CD1c-positive myeloid dendritic cell (primary cell): Measurements from ENCODE around the gene RGP1.

ENCODE experiments used
- DNase-seq: peaks from one replicate; pipeline ENCODE4 v3.0.0-alpha.2; 2016; ENCODE audit errors: extremely low spot score

RGP1 gene

DNA sequence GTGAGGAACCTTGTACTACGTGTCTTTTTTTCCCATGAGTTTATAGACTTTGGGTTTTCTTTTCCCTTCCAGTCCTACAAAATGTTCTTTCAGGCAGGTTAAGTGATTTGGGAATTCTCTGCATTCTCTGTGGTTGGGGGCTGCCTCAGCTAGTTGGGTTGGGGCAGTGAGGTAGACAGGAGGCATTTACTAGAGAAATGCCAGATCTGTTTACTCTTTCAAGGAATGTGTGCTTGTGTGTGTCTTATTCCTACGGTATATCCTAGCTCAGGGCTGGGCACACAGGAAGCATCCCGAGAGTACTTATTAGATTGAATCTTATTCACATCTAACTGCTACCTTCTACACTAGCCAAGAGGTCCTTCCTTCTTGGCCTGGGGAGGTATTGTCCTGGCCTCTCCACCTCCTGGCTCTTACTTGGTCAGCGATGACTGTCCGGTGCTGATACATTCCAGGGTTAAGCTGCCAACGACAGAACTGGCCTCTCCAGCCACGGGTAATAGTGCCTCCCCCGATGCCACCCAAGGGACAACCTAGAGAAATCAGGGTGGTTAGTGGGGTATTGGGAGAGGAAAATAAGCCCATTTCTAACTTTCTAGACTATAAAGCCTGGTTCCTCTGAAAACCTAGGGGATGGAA lies 5.1 kb upstream of the RGP1 start:
- no peak for DNase-seq

GRCh38 chr9:35745569-35745968 lies 3.5 kb upstream of the RGP1 start:
- DNase-seq = no peak

DNA sequence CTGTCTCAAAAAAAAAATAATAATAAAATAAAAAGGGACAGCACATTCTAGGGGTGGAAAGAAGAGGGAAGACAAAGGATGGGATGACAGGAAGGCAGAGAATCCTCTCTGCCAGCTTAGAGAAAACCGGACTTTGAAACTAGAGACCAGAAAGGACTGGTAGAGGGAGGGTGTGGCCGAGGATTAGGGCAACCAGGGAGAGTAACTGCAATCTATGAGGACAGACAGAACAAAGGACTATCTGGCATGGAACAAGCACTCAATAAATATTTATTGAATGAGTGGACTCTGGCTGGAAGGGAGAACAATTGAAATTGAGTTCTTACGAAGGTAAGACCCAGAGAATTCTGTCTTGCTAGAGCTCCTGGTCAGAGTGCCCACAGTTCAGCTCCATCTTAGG lies 2.5 kb upstream of the RGP1 start:
- DNase-seq = no peak

DNA sequence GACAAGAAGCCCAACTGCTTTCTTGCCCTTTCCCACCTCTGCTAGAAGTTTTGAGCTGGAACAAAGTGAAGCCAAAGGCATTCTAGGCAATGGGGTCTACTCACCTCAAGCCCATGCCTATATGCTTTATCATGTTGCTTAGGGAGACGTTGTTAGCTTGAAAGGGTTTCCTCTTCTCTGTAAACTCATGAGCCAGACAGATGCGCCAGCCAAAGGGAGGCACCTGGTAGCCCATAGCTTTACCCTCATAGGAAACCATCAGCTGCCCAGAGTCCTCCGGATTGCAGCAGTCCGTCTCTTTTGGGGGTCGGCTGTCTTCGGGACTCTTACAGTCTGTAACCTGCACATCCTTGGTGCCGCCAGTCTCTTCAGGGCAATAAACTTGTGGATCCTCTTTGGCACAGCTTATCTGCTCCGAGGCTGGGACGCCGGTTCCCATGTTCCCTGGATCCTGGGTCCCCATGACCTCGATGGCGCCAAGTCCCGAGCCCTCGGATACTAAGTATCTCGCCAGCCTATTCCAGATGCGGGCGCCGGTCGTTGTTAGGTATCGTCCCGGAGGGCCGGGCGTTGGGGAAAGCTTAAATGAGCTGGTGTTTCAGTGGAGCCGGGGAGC lies 737 bp upstream of the RGP1 start:
- DNase-seq = no peak

DNA sequence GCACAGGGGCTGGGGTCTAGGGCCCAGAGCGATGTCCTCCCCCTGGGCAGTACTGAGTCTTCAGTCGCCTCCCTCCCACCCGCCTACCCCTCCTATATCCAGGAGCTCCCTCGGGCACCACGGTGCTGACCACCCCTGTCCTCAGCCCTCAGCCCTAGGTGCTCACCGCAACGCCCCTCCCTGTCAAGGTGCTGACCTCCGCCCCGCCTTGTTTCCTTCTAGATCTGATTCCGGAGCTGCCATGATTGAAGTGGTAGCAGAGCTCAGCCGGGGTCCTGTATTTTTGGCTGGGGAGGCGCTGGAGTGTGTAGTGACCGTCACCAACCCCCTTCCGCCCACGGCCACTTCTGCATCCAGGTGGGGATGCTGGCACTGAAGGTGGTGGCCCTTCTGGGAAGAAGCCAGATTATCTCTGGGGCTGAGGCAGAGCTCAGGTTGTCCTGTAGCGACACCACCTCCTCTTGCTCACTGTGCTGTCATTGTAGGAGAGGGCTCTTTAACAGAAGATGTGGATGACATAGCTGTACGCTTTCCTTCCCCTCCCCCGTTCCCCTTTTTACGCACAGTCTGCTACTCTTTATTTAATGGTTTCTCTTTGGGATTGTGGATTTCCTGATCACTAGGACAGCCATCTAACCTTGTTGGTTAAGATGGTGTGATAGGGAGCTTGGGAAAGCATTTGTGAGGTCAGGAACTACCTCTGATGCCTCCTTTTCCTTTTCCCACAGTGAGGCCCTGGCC lies 598 bp downstream of the RGP1 start:
- peak; percentile 21 for DNase-seq

- DNase-seq = no peak
These were observed 1.1 kb downstream of the RGP1 start for GRCh38 chr9:35750256-35750531.

DNA sequence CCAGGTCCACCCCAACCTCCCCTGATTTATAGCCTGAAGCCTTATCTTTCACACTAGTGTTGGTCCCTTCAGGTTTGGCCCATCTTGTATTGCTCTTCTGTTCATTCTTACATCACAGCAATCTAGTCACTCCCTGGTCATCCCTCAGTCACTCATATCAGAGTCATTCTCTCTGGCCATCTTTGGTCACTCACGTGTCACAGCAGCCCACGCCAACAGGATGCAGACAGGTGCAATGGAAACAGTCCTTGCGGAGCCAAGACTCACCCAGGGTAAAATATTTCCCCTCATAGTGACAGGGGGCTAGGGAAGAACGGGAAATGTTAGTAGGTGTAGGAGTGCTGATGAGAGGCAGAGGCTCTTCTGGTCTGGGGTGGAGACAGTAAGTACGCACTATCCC lies 4.4 kb downstream of the RGP1 start:
- no peak for DNase-seq

- DNase-seq = no peak
These were observed 5.2 kb downstream of the RGP1 start, which contains the start of gene MSMP for GRCh38 chr9:35754264-35754663. MSMP (minus strand) TSS chr9:35754276; CDS start chr9:35754129, 147 bp downstream.

DNA sequence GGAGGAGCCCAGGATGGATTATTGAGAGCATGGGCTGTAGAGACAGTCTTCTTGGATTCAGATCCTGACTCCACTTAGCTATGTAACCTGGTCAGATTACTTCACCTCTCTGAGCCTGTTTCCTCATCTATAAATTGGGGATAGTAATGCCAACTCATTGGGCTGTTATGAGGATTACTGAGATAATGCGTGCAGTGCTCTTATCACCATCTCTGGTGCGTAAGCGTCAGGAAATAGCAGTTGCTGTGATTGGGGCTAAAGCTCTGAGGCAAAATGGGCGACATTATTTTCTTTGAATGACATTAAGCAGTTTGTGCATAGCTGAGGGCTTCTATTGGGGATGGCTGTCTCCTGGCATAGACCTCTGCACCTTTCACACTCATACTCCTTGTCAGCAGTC lies 6.0 kb downstream of the RGP1 start:
- no peak for DNase-seq

DNA sequence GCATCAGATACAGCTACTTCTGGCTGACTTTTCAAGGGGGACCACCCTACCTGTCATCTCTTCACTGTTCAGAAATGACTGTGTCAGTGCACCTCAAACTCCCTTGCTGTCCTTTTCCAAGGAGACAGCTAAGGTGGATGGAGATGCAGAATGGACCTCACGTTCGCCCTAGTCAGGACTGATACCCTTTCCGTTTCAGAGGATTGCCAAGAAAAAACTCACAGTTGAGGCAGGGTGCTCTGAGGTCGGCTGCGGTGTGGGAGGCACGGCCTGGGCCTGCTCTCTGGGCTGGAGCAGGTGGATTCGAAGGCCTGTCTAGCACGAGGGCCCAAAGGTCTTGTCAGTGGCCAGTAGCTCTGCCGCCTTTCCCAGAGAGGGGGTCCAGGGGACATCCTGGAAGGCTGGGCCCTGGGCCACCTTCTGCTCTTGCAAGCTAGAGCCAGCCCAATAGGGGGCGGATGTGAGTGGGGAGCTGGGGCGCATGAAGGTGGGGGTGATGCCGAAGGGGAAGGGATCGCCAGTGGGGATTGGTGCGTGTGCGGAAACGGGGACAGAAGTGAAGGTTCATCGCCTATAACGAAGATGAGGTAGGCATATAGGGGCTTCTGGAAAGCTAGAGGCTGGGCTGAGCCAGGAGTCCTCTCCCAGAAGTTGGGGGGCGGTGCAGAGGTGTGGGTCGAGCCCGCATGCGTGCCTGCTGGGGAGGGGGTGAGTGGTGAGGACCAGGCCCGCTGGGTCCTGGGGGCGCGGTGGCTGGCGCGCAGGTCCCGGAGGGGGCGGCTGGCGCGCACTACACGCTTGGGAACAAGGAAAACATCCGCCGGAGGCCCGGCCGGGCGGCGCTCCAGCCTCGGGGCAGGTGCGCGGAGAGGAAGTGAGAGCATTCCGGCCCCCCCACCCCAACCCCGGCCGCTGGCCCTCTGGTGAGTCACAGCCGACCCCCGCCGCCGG lies 7.5 kb downstream of the RGP1 start:
- DNase-seq = peak; percentile 53

GRCh38 chr9:35757226-35757891 lies 8.3 kb downstream of the RGP1 start:
- peak; percentile 23 for DNase-seq

- DNase-seq = no peak
These were observed 8.8 kb downstream of the RGP1 start for GRCh38 chr9:35757892-35758275.

DNA sequence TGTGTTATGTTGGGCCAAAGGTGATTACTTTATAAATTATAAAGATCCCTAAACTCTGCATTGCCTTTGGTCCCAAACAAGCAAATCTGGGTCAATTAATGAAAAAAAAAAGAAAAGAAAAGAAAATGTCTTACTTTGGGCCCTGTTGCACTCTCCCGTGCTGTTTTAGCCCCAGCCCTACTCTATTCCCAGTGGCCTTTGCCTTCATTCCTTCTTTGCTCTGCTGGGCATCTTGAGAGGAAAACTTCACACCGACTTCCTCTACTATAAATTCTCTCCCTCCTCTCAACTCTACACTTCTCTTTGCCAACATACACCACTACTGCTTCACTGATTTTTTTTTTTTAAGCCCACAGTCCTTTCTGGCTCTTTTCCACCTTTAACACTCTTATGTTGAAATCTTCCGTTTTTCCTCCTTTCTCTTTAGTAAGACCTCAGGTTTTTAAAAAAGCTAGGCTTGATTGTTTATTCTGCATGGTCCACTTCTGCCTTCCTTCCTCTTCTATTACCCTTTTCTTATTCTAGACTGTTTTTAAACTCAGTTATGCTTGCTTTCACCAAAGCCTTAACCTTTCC lies 9.5 kb downstream of the RGP1 start:
- no peak for DNase-seq

- no peak for DNase-seq
These were observed 10.7 kb downstream of the RGP1 start for GRCh38 chr9:35759795-35760194.

DNA sequence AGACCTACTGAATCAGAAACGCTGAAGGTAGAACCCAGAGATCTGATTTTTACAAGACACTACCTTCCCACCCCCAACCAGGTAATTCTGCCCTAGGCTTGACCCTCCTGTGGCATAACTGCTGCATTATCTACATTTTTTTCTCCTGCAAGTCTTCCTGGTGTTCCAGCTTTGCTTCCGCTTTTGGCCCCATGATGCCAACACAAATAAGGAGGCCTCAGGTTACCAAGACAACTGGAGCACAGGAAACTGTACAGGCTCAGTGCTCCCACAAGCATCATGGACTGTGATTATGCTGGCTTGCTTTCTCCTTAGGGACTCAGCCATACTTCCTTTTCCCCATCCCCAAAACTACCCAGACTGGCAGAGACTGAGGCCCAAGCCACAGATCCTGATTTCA lies 11.6 kb downstream of the RGP1 start:
- peak; percentile 23 for DNase-seq

DNA sequence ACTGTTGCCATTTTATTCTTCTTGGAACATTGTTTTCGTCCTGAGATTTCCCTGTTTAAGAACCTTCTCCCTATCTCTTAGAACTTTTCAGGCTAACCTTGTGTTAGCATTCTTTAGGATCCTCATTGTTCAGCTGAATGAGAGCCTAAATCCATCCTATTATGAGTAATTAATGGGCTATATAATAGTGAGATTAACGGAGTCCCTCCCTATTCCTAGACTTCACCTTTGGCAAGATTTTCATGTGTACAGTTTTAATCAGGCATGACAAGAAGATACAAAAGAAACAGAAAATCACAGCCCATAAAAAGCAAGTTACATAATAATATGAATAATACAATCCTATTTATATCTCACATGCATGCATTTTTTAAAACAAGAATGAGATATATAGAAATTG lies 14.1 kb downstream of the RGP1 start:
- no peak for DNase-seq

DNA sequence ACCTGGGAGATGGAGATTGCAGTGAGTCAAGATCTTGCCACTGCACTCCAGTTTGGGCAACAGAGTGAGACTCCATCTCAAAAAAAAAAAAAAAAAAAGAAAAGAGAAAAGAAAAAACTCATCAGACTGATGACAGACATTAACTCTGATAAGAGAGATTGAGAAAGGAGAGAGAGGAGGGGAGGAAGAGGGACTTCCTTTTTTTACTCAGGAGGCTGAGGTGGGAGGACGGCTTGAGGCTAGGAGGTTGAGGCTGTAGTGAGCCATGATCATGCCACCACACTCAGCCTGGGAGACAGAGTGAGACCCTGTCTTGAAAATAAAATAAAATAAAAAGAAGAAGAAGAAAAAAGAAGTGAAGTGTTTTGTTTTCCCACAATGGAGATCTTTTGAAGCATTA lies 14.7 kb downstream of the RGP1 start:
- no peak for DNase-seq

DNA sequence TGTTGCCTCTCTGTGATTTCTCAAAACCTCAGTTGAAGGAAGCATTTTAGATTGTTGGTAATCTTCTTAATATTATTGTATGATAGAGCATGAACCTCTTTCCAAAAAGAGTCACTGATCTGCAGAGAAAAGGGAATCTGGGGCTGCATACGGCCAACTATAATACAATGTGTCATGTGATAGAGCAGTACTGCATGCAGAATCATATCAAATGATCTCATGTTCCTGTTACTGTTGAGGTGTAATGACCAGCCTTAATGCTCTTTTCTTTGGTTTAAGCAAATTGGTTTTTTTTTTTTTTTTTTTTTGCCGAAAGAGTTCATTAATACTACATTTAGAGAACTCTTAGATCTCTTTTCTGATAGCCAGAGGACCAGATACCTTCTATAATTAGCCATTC lies 17.9 kb downstream of the RGP1 start:
- no peak for DNase-seq

- DNase-seq = no peak
These were observed 18.4 kb downstream of the RGP1 start for GRCh38 chr9:35767458-35767857.

- DNase-seq = no peak
These were observed 20.7 kb downstream of the RGP1 start for GRCh38 chr9:35769763-35770162.

GRCh38 chr9:35771075-35771433 lies 22.0 kb downstream of the RGP1 start:
- no peak for DNase-seq

DNA sequence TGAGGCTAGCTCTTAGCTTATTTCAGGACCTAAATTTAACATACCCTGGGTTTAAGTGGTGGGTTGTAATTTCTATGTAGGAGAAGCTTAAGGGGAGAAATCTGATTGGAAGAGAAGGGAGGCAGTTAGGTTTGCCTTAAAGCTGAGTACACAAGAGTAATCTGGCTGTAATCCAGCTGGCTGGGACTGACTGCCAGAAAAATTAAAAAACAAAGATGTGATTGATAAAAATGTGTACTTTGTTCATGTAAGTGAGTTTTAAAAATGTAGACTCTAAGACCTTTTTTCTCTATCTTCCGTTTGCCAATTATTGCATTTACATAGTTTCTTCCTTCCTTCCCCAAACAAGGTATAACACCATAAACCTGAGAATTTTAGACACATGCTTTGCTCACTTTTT lies 22.4 kb downstream of the RGP1 start:
- DNase-seq = no peak
